Progenitor cell of endocrine pancreas (in vitro differentiated cells): ENCODE measurements around the gene TBC1D22B. TPM values are rescaled to one million over a fixed set of nuclear protein-coding genes. Genes with fewer than 3 reads are reported as not detected.

Experiments
- DNase-seq: peaks from one replicate; pipeline ENCODE4 v3.0.0; 2021; ENCODE audit warnings: low spot score; ENCODE audit not compliant: unreplicated experiment
- H3K27ac Mint-ChIP-seq: 2 replicates; pipeline ENCODE4 v1.8.0; 2021; ENCODE audit warnings: mild to moderate bottlenecking, moderate library complexity, mixed read lengths
- H3K27me3 Mint-ChIP-seq: 2 replicates; pipeline ENCODE4 v1.8.0; 2021; ENCODE audit warnings: mixed read lengths
- H3K36me3 Mint-ChIP-seq: 2 replicates; pipeline ENCODE4 v1.8.0; 2022; ENCODE audit warnings: mixed read lengths; ENCODE audit not compliant: insufficient read depth
- H3K4me1 Mint-ChIP-seq: 2 replicates; pipeline ENCODE4 v1.8.0; 2021; ENCODE audit warnings: low read depth, mixed read lengths
- H3K4me3 Mint-ChIP-seq: 2 replicates; pipeline ENCODE4 v1.8.0; 2021; ENCODE audit warnings: low read depth, mild to moderate bottlenecking, moderate library complexity, mixed read lengths
- H3K9me3 Mint-ChIP-seq: 2 replicates; pipeline ENCODE4 v1.8.0; 2021; ENCODE audit warnings: low read depth, mixed read lengths
- total RNA-seq: library from RNA; stranded (reverse); gene quantifications from 2 replicates; pipeline ENCODE4 v1.2.1, GENCODE V29; 2021
- TF ChIP-seq, protein P1 (sequence below): fragments of 200-600 bp; sonication (generic); IDR thresholded peaks from one replicate; pipeline ENCODE4 v1.5.0; 2021; ENCODE audit warnings: antibody characterized with exemption, mild to moderate bottlenecking; ENCODE audit not compliant: unreplicated experiment

Gene TBC1D22B
- total RNA-seq, 1 donor from 2014 or later, result 17.1 TPM

- Mint-ChIP-seq H3K27me3 (peaks cover 11% of the 10 kb centered on the region), H3K27ac (no peak overlapping the region), H3K4me3 (no peak overlapping the region), H3K36me3 (no peaks in the 10 kb centered on the region), H3K9me3 (no peaks in the 10 kb centered on the region), H3K4me1 (no peaks in the 10 kb centered on the region)
- peak; percentile 67 for DNase-seq
- TF ChIP-seq, protein P1, sequence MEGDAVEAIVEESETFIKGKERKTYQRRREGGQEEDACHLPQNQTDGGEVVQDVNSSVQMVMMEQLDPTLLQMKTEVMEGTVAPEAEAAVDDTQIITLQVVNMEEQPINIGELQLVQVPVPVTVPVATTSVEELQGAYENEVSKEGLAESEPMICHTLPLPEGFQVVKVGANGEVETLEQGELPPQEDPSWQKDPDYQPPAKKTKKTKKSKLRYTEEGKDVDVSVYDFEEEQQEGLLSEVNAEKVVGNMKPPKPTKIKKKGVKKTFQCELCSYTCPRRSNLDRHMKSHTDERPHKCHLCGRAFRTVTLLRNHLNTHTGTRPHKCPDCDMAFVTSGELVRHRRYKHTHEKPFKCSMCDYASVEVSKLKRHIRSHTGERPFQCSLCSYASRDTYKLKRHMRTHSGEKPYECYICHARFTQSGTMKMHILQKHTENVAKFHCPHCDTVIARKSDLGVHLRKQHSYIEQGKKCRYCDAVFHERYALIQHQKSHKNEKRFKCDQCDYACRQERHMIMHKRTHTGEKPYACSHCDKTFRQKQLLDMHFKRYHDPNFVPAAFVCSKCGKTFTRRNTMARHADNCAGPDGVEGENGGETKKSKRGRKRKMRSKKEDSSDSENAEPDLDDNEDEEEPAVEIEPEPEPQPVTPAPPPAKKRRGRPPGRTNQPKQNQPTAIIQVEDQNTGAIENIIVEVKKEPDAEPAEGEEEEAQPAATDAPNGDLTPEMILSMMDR, result peak; percentile 92
Measured at GRCh38 chr6:37210313-37210968, 47.1 kb upstream of the TBC1D22B start.

DNA sequence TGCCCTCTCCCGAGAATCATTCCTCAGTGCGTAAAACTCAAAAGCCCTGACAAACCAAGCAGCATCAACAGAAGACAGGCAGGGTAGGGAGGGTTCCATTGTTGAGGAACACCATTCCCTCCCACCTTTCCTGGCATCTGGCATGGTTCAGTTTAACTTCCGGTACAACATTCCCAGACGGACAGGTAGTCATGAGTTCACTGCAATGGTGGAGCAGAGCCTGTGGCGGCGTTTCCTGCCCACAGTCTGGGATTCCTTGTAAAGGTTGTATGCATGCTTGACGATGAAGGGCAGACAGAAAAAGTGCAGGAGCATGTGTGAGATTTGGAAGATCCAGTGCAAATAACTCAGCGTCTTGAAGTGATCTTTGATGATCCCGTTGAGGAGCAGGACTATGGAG lies 45.3 kb upstream of the TBC1D22B start:
- Mint-ChIP-seq H3K36me3 (no peaks in the 10 kb centered on the region), H3K27ac (no peak overlapping the region), H3K4me3 (no peak overlapping the region), H3K9me3 (no peaks in the 10 kb centered on the region), H3K27me3 (peaks cover 11% of the 10 kb centered on the region), H3K4me1 (no peaks in the 10 kb centered on the region)
- TF ChIP-seq, protein P1, result no peak
- DNase-seq, result no peak

GRCh38 chr6:37218061-37218460 lies 39.5 kb upstream of the TBC1D22B start:
- no peaks in the 10 kb centered on the region for H3K9me3 Mint-ChIP-seq
- H3K4me3 Mint-ChIP-seq, result no peak overlapping the region
- no peaks in the 10 kb centered on the region for H3K27me3 Mint-ChIP-seq
- H3K36me3 Mint-ChIP-seq, result no peaks in the 10 kb centered on the region
- no peak overlapping the region for H3K27ac Mint-ChIP-seq
- TF ChIP-seq, protein P1, result no peak
- no peak for DNase-seq
- H3K4me1 Mint-ChIP-seq, result peaks cover 9% of the 10 kb centered on the region

DNA sequence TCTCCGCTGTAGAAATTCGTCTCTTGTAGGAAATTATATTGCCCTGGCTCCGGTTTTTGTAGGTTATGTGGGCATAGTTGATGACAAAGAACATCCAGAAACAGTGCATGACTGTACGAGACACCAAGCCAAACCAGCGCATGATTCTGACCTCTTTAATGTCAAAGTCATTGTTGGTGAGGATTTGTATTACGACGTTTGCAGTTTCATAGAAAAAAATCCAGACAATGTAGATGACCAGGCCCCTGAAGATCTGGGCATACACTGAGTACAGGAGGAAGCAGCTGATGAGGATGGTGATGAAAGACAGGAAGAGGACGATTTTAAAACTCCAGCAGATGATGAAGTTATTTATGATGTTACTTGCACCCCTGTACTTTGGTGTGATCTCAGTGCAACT lies 39.1 kb upstream of the TBC1D22B start:
- Mint-ChIP-seq H3K36me3 (no peaks in the 10 kb centered on the region), H3K4me1 (peaks cover 9% of the 10 kb centered on the region), H3K9me3 (no peaks in the 10 kb centered on the region), H3K4me3 (no peak overlapping the region), H3K27me3 (no peaks in the 10 kb centered on the region), H3K27ac (no peak overlapping the region)
- TF ChIP-seq, protein P1, result no peak
- DNase-seq, result no peak

DNA sequence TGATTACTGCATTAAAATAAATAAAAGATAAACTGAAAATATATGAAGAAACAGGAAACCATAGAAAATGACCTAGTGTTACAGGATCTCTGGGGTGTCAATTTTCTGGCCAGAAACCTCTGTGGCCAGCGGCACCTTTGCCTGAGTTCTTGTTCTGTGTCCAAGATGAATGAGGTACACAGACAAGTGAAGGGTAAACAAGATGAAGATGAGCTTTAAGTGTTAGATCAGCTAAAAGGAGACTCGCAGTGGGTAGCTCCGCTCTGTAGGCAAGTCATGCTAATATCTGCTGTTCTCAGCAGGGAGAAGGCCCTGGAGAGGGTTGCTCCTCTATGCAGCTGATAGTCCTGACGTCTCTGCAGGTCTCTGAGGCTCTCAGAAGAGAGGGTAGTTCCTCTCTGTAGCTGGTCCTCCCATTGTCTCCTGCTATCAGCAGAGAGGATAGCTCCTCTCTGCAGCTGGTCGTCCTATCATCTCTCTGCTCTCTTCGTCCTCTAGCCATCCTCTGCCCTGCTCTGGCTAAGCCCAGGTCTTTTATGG lies 35.9 kb upstream of the TBC1D22B start:
- H3K27me3 Mint-ChIP-seq, result no peaks in the 10 kb centered on the region
- TF ChIP-seq, protein P1, result no peak
- H3K4me1 Mint-ChIP-seq, result peaks cover 9% of the 10 kb centered on the region
- no peaks in the 10 kb centered on the region for H3K36me3 Mint-ChIP-seq
- no peaks in the 10 kb centered on the region for H3K9me3 Mint-ChIP-seq
- H3K27ac Mint-ChIP-seq, result peak overlapping the region; percentile 96
- peak overlapping the region; percentile 91 for H3K4me3 Mint-ChIP-seq
- DNase-seq, result no peak
